Measurements from ENCODE around the gene MGLL.

MGLL gene

DNA sequence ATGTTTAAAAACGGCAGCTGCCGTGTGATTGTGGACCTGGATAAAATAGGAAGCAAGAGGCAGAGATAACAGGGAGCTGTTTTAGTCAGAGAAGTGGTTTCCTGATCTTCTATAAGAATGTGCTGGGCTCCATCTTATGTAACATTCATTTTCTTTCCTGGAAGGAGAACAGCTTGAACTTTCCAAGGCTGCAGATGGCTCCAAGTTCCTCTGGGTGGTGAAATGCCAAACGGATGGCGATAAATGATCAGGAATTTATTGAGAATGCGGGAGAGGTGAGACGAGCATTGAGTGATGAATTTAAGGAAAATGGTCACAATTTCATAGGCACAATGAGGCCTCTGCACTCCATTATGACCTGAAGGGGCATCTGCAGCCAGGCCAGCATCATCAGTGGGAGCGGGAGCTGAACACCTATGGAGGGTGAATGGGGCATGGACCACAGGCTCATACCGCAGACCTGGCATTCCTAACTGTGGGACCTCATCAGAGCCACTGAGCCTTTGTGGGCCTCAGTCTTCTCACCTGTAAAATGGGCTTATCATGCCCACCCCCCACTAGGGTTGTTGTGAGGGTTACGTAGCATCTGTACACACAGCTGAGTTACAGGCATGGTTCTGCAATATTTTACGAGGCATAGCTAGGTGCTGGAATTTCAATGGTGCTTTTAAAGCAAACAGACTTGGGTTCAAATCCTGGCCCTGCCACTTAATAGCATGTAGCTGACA lies 17.1 kb downstream of the MGLL start:
- Histone ChIP-seq H3K4me3 (ENCODE audit: low read depth, low read length) (no peak overlapping the region), H3K79me2 (no peaks in the 10 kb centered on the region), H2AFZ (no peak overlapping the region), H3K36me3 (ENCODE audit: control insufficient read depth, insufficient read depth, low read length) (no peaks in the 10 kb centered on the region), H3K9me3 (ENCODE audit: control insufficient read depth, low read length) (no peaks in the 10 kb centered on the region), H3K4me2 (ENCODE audit: low read length) (no peak overlapping the region), H3K4me1 (no peaks in the 10 kb centered on the region), H3K9ac (no peak overlapping the region), H3K27ac (no peak overlapping the region), H3K27me3 (ENCODE audit: control insufficient read depth, insufficient read depth, low read length) (no peaks in the 10 kb centered on the region)
- TF ChIP-seq, protein P1, sequence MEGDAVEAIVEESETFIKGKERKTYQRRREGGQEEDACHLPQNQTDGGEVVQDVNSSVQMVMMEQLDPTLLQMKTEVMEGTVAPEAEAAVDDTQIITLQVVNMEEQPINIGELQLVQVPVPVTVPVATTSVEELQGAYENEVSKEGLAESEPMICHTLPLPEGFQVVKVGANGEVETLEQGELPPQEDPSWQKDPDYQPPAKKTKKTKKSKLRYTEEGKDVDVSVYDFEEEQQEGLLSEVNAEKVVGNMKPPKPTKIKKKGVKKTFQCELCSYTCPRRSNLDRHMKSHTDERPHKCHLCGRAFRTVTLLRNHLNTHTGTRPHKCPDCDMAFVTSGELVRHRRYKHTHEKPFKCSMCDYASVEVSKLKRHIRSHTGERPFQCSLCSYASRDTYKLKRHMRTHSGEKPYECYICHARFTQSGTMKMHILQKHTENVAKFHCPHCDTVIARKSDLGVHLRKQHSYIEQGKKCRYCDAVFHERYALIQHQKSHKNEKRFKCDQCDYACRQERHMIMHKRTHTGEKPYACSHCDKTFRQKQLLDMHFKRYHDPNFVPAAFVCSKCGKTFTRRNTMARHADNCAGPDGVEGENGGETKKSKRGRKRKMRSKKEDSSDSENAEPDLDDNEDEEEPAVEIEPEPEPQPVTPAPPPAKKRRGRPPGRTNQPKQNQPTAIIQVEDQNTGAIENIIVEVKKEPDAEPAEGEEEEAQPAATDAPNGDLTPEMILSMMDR (IDR thresholded peaks at IDR 0.05), result no peak

DNA sequence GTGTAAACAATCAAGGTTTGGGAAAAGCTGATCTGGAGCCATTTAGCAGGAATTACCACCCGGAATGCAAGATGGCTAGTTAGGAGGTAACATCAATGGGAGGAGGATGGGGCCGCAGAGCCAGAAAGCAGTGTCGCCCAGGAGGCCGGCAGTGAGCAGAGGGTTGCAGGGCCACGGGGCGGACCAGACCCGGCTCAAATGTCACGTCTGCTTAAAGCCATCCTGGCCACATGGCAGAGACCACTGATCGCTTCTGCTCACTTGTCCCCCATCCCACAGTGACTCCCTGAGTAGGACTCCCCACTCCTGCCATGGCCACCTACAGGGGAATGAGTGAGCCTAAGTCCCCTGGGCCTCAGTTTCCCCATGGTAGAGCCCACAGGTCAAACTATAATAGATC lies 18.2 kb downstream of the MGLL start:
- Histone ChIP-seq H3K4me2 (ENCODE audit: low read length) (no peak overlapping the region), H3K9me3 (ENCODE audit: control insufficient read depth, low read length) (no peaks in the 10 kb centered on the region), H3K36me3 (ENCODE audit: control insufficient read depth, insufficient read depth, low read length) (no peaks in the 10 kb centered on the region), H3K27ac (no peak overlapping the region), H2AFZ (no peak overlapping the region), H3K9ac (no peak overlapping the region), H3K27me3 (ENCODE audit: control insufficient read depth, insufficient read depth, low read length) (no peaks in the 10 kb centered on the region), H3K4me1 (no peaks in the 10 kb centered on the region), H3K79me2 (no peaks in the 10 kb centered on the region), H3K4me3 (ENCODE audit: low read depth, low read length) (no peak overlapping the region)
- TF ChIP-seq, protein P1 (IDR thresholded peaks at IDR 0.05), result no peak

DNA sequence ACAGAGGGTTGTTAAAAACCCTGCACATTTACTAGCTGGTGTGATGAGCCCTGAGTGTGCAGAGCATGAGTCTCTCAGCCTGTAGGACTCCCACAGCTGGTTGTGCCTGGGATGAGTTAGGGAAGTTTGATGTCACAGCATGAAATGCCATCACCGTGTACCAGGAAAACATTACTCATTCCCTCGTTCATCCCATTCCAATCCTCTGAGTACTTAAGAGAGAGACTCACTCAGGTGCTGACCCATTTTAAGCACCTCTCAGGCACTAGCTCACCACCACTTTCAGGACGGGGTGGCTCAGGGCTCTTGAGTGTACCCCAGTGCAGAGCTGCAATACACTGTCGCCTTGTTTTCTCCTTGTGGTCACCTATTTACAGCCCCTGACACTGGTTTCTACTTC lies 18.7 kb downstream of the MGLL start:
- Histone ChIP-seq H3K9me3 (ENCODE audit: control insufficient read depth, low read length) (no peaks in the 10 kb centered on the region), H3K27me3 (ENCODE audit: control insufficient read depth, insufficient read depth, low read length) (no peaks in the 10 kb centered on the region), H3K27ac (no peak overlapping the region), H3K36me3 (ENCODE audit: control insufficient read depth, insufficient read depth, low read length) (no peaks in the 10 kb centered on the region), H3K79me2 (no peaks in the 10 kb centered on the region), H2AFZ (no peak overlapping the region), H3K4me1 (no peaks in the 10 kb centered on the region), H3K4me3 (ENCODE audit: low read depth, low read length) (no peak overlapping the region), H3K9ac (no peak overlapping the region), H3K4me2 (ENCODE audit: low read length) (no peak overlapping the region)
- TF ChIP-seq, protein P1 (IDR thresholded peaks at IDR 0.05), result no peak

DNA sequence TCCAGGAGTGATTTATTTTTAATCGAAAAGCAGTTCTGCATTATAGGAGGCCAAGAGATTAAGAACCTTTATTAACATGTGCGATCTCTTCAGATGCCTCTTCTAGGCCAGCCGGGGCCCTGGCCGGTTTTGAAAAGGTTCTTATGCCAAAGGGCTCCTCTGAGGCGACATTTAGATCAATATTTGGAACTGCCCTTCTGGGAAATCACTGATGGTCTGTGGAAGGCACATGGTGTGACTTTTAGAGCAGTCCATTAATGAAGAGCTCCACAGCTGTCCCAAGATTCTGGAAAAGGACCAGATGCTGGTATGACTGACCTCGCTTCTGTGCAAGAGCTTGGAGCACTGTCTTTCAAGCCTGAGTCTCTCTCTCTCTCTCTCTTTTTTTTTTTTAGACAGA lies 19.7 kb downstream of the MGLL start:
- Histone ChIP-seq H3K9ac (no peak overlapping the region), H3K4me1 (no peaks in the 10 kb centered on the region), H3K9me3 (ENCODE audit: control insufficient read depth, low read length) (no peaks in the 10 kb centered on the region), H3K27ac (no peak overlapping the region), H3K79me2 (no peaks in the 10 kb centered on the region), H3K4me3 (ENCODE audit: low read depth, low read length) (no peak overlapping the region), H3K4me2 (ENCODE audit: low read length) (no peak overlapping the region), H3K36me3 (ENCODE audit: control insufficient read depth, insufficient read depth, low read length) (no peaks in the 10 kb centered on the region), H2AFZ (no peak overlapping the region), H3K27me3 (ENCODE audit: control insufficient read depth, insufficient read depth, low read length) (no peaks in the 10 kb centered on the region)
- TF ChIP-seq, protein P1 (IDR thresholded peaks at IDR 0.05), result no peak

DNA sequence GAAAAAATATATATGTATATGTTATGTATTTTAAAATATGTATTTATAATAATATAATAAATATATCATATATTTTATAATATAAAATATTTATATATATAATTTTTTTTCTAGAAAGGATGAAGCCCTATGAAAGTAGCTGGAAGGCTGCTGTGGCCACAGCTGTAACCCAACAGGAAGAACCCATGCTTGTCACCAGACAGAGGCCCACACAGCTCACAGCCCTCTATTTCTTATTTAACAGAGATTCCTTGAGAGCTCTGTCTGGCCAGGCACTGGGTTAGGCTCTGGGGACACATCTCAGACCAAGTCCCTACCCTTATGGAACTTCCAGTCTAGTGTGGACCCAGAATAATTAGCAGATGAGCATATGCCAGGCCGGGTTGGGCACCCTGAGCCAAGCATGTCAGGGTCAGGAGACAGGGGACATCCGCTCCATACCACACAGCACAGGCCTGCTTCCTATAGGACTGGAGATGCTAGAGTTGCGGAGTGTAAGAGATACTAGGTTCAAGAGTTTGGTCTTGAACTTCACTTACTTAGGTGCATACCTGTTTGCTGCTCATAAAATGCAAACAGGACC lies 20.5 kb downstream of the MGLL start:
- Histone ChIP-seq H3K27me3 (ENCODE audit: control insufficient read depth, insufficient read depth, low read length) (no peaks in the 10 kb centered on the region), H3K4me2 (ENCODE audit: low read length) (no peak overlapping the region), H3K9ac (no peak overlapping the region), H3K9me3 (ENCODE audit: control insufficient read depth, low read length) (no peaks in the 10 kb centered on the region), H3K36me3 (ENCODE audit: control insufficient read depth, insufficient read depth, low read length) (no peaks in the 10 kb centered on the region), H2AFZ (no peak overlapping the region), H3K4me1 (no peaks in the 10 kb centered on the region), H3K4me3 (ENCODE audit: low read depth, low read length) (no peak overlapping the region), H3K27ac (no peak overlapping the region), H3K79me2 (no peaks in the 10 kb centered on the region)
- TF ChIP-seq, protein P1 (IDR thresholded peaks at IDR 0.05), result no peak
